NT2/D1 (cell line): ENCODE data around the gene PARVA.

ENCODE experiments used
- YY1 ChIP-seq: IDR thresholded peaks from 2 replicates; pipeline ENCODE4 v1.6.1; 2011; ENCODE audit not compliant: insufficient read length, insufficient read depth
- ZNF274 ChIP-seq: IDR thresholded peaks from 2 replicates; pipeline ENCODE4 v1.6.1; 2011; ENCODE audit warnings: mild to moderate bottlenecking, low read depth, low read length

DNA sequence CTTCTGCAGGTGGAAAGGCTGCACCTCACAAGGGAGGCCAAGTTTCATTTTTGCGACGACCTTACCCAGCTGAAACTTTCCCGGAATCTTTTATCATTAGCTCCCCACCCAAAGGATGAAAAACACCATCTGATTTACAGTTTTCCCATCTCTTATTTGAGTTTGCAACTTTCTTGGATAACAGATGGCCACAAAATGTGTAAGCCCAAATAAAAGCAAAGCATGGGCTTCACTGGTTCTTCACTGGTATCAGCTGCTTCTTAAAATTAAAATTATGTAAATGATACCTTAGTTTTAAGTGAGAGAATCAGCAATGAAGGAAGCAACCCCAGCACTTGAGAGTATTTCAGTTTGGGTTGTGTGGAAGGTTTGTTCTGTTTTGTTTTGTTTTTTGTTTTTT lies 55.8 kb downstream of the PARVA start:
- no peak for TF ChIP-seq ZNF274
- TF ChIP-seq YY1: no peak
